Stimulated activated CD4-positive, alpha-beta T cell treated with anti-CD3 and anti-CD28 coated beads, Interleukin-15, amount 100 ng/mL, for 24 hours (primary cell): ENCODE data around the gene C12orf75.
"Not testable (repeated sequence)": the region's sequence is repeated elsewhere in the genome, so short reads cannot be mapped to it uniquely, and the experiment has no call there.

Experiments used
- DNase-seq: peaks from one replicate; pipeline ENCODE4 v3.0.0-alpha.2; 2020

Gene C12orf75

DNA sequence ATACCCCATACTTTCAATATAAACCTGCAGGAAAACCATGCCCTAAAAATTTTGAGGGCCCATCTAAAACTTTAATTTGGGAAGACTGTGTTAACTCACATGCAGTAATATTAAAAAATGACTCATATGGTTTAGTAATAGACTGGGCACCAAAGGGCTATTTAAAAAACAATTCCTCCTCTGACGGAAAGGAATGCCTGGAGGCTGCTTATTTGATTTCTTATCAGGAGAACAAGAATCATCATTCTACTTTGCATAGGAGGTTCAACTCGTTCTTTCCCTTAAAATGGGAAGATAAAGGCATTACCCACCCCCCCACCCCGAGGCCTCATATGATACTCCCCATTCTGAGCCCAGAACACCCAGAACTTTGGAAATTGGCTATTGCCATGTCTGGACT is 18.6 kb upstream of the C12orf75 start:
- DNase-seq = not testable (repeated sequence)

GRCh38 chr12:105313755-105314154 is 16.7 kb upstream of the C12orf75 start:
- not testable (repeated sequence) for DNase-seq

DNA sequence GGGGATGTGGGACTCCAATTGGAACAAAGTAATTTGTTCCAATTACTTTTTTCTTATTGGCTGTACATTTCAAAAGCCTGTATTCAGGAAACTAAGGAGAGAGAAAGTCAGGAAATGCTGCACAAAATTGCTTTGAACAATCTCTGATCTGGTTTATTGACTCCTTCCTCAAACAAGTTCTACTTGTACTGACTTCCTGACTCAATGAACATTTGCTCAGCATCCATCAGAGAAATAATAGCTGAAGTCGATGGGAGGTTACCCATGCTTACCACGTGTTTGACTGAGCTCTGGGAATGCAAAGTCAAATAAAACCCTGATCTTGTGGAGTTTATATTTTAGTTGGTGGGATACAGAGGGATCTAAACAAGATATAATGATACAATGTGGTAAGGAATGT is 15.4 kb upstream of the C12orf75 start:
- no peak for DNase-seq

GRCh38 chr12:105315726-105316125 is 14.8 kb upstream of the C12orf75 start:
- DNase-seq = no peak

DNA sequence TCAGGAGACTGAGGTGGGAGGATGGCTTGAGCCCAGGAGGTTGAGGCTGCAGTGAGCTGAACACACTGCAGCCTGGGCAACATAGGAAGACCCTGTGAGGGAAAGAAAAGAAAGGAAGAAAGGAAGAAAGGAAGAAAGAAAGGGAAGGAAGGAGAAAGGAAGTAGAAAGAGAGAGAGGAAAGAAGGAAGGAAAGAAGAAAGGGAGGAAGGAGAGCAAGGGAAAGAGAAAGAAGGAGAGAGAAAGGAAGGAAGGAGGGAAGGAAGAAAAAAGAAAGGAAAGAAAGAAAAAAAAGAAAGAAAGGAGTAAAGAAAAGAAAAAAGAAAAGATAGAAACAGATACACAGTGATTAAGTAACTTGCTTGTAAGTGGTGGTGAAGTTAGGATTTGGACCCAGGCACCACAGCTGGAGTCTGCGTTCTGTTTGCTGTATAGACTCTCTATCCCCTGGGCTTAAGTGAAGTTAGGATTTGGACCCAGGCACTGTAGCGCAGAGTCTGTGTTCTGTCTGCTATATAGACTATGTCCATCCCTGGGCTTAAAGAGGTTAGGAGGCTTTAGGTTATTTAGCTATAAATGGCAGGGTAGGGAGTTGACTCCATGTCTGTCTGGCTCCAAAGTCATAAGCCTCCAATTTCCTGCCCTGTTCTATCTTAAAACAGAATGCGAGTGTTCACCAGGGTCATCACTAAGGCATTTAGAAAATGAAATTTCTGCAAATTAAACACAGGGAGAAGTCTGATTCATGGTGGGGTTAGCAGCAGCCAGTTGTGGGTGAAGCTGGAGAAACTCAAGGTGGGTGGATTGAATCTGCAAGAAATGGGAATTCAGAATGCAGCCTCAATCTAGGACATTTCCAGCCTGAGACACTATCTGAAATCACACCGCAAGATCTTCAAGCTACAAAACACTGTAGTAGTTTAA is 13.3 kb upstream of the C12orf75 start:
- DNase-seq = no peak

DNA sequence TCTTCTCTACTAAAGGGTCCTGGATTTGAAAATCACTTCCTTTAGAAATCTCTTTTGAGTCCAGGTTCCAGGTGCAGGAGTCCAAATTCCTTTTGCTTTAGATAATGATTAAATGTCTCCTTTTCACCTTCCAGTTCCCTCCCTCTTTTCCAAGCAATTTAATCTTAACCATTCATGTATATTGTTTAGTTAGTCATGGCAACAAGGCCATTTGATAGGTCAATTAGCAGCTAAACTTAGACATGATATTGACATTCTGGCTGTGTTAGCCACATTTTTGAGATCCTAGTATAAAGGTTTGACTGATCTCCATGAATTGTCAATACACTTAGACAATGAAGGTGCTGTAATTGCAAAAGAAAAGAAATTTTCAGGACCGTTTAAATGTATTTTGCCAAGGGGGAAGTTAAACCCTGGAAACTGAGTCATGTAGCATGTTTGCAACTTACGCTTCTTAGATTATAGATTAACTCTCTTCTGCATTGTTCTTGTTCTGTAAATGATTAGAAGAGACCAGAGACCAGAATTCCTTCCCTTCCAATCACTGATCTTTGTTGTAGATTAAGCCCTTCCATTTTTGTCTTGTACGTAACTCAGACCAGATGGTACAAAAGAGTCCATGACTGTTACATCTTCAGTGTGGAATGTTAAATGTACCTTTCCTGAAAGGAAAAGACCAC is 12.4 kb upstream of the C12orf75 start:
- no peak for DNase-seq

DNA sequence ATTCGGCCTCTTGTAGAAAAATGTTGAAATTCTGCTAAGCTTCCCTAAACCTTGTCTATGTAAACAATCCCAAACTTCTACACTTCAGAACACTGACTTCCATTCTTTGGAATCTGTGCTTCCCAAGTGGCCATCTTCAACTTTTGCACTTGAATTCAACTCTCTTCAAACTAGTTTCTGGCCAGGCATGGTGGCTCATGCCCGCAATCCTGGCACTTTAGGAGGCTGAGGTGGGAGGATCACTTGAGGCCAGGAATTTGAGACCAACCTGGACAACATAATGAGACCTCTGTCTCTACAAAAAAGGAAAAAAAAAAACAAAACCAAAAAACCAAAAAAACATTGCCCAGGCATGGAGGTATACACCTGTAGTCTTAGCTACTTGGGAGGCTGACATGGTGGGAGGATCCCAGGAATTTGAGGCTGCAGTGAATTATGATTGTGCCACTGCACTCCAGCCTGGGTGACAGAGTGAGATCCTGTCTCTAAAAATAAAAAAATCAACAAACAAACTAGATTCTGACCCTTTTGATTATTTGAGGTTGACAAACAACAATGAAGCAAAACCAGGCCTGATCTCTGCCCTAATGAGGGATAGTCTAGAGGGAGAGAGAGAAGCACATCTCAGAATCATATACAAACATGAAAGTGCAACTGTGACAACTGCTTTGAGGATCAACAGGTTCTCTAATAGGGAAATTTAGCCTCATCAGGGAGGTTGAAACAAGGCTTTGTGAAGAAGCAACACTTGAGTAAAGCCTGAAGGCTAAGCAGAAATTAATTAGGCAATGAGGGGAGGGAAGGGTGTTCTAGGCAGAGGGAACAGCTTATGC is 11.6 kb upstream of the C12orf75 start:
- no peak for DNase-seq

DNA sequence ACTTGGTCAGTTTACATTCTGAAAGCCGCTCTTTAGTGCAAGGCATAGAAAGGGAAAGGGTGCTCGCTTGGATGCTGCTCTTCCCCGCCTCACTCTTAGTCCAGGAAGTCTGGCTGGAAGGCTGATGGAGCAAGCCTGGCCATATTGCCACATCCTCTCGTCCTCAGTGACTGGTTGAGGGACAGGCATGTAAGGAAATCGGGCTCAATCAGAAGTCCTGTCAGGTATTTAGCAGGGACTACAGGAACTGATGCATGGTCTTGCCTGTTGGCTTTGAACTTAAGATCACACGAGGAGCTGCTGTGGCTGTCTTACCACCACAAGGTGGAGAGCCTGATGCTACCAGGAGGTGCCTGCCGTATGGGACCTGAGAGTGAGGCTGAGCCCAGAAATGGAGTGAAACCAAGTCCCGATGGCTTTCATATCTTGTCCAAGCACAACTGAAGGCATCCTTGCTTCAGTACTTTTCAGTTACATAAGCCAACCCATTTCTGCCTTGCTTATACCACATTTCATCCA is 10.7 kb upstream of the C12orf75 start:
- DNase-seq = no peak

DNA sequence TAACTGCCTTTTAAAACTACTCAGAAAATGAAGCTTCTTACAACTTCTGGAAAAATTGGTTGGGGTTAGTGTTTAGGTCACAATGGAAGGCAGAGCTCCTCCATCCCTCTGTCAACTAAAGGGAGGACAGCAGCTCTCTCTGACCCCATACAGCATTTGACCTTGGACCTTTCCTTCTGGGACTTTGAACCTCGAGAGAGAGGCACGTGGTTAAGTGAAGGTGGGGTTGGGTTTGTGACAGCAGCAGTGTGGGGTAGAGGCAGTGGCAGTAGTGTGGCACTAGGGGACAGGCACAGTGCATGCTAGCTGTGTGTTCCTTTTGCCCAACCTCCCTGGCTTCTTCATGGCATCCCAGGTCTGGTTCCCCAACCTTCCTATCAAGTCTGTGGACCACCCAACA is 9.4 kb upstream of the C12orf75 start:
- no peak for DNase-seq

GRCh38 chr12:105322070-105322469 is 8.4 kb upstream of the C12orf75 start:
- DNase-seq = no peak

- no peak for DNase-seq
Measured at GRCh38 chr12:105324704-105325103, 5.8 kb upstream of the C12orf75 start.

- DNase-seq = no peak
Measured at GRCh38 chr12:105325117-105325516, 5.4 kb upstream of the C12orf75 start.

DNA sequence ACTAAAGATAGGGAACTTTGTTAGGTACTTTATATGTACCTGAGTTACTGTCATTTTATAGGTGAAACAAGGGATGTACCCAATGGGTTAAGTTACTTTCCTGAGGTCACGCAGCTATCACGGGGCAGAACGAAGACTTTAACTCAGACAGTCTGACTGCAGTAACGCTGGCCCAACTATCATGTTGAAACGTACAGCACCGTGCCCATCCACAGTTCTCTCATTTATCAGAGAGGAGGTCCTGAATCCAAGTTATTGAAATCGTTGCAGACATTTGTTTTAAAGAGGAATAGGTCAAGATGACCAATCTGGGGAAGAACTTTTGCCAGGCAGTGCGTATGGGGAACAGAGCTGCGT is 587 bp upstream of the C12orf75 start:
- DNase-seq = peak; percentile 11

DNA sequence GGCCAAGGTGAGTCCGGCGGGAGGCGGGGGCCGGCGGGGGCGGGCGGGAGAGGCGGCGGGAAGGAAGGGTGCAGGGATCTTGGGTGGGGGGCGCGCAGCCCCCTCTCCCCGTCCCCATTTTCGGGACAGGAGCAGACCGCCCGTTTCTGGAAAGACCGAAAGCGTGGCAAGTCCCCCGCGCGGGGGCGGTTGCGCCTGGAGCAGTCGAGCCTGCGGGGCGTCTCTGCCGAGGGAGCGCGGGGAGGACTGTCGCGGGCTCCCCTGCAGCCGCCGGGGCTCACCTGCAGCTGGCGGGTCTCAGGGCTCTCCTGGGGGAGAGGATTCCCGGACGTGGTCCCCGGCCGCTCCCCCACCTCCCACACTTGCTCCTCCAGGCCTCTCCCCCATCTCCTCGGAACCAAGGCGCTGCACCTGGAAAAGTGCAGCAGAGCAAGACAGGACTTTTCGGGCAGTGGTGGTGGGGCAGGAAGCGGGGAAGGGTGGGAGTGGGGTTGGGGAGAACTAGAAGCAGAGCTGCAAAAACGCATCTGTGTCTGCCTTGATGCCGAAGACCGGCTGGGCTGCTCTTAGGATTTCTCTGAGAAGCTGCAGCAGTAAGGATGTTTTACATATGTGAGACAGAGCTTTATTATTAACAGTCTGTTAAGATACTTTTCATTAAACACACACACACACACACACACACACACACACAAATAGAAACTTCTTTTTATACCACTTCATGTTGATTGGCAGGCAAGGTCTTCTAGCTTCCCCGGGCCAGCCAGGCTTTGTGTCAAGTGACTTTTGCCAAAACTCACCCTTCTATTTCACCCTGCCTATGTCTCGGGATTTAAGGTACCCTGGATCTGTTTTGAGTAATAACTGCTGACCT is 677 bp downstream of the C12orf75 start:
- DNase-seq = peak; percentile 59

GRCh38 chr12:105331805-105332251 is 1.3 kb downstream of the C12orf75 start:
- DNase-seq = peak; percentile 24

- DNase-seq = not testable (repeated sequence)
Measured at GRCh38 chr12:105332286-105332685, 1.8 kb downstream of the C12orf75 start.

- no peak for DNase-seq
Measured at GRCh38 chr12:105332925-105333324, 2.4 kb downstream of the C12orf75 start.

GRCh38 chr12:105334001-105334400 is 3.5 kb downstream of the C12orf75 start:
- no peak for DNase-seq

DNA sequence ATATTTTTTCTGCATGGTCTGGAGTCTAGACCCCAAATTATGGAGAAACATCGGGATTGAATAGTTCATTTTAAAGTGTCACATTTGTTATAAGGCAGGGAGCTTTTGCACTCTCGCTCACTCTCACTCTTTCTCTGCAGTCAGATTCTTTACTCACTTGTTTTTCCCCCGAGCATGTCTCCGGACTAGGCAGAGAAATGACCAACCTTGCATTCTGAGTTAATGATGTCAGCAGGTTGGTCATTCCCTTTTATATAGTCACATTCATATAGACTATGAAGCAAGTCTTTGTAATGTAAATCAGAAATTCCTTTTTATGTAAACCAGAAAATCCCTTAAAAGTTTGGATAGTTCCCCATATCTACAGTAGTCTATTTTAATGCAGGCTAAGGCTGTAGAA is 4.1 kb downstream of the C12orf75 start:
- no peak for DNase-seq

- no peak for DNase-seq
Measured at GRCh38 chr12:105335856-105336255, 5.4 kb downstream of the C12orf75 start.

- DNase-seq = no peak
Measured at GRCh38 chr12:105336411-105336810, 5.9 kb downstream of the C12orf75 start.

DNA sequence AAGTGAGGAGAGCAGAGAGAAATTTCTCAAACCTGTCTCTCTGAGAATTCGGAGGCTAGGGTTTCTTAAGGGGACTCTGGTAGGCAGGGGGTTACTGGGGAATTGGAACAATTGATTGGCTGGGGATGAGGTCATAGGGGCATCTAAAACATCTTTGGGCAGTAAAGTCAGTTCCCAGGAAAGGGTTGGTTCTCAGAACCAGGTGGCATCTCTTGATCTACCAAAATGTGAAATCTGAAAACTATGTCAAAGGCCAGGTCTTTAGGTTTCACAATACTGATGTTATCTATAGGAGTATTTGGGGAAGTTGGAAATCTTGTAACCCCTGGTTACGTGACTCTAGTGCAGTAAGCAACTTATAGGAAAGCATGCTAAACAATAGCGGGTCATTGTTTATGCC is 6.9 kb downstream of the C12orf75 start:
- DNase-seq = no peak
